GM19023 (cell line): ENCODE data around the gene BTNL3.
"Not testable (repeated sequence)": the region's sequence is repeated elsewhere in the genome, so short reads cannot be mapped to it uniquely, and the experiment has no call there.

Source experiments
- ATAC-seq: cut with Tn5 transposase; IDR thresholded peaks from one replicate; pipeline ENCODE4 v1.9.1; 2021; ENCODE audit warnings: mild to moderate bottlenecking, moderate library complexity; ENCODE audit not compliant: unreplicated experiment

Gene BTNL3

GRCh38 chr5:181045857-181046256, 57.2 kb downstream of the BTNL3 start:
- ATAC-seq: not testable (repeated sequence)

DNA sequence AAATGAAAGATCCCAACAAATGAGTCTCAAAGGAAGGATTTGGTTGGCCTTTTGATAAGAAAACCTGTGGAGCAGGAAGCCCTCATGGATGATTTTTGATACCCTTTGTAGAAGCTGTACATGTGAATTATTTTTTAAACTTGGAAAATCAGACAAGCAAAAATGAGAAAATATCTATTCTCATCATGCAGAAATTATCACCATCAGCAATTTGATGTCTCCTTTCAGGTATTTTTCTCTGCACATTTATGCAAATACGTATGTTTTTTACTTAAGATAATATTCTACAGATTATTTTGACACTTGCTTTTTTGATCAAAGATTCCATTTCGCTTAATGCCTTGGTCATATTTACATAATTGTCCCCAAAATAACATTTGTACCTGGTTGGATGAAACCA, 58.6 kb downstream of the BTNL3 start:
- ATAC-seq: no peak

GRCh38 chr5:181047921-181048320, 59.3 kb downstream of the BTNL3 start:
- no peak for ATAC-seq

- ATAC-seq: no peak
These were observed 61.4 kb downstream of the BTNL3 start for GRCh38 chr5:181050016-181050415.

GRCh38 chr5:181051841-181052671, 63.4 kb downstream of the BTNL3 start:
- ATAC-seq: no peak

- no peak for ATAC-seq
These were observed 64.2 kb downstream of the BTNL3 start for GRCh38 chr5:181052672-181053487.

GRCh38 chr5:181053488-181054121, 65.0 kb downstream of the BTNL3 start:
- no peak for ATAC-seq

- no peak for ATAC-seq
These were observed 65.5 kb downstream of the BTNL3 start for GRCh38 chr5:181054138-181054537.

- ATAC-seq: no peak
These were observed 66.3 kb downstream of the BTNL3 start for GRCh38 chr5:181054871-181055459.
